Measurements from ENCODE around the gene MYH11. TPM values are rescaled to one million over a fixed set of nuclear protein-coding genes. Genes with fewer than 3 reads are reported as not detected.

MYH11 gene
- total RNA-seq, 1 donor from 2014 or later, result 0.07 TPM

GRCh38 chr16:15705064-15705565 is 151.7 kb downstream of the MYH11 start:
- Mint-ChIP-seq H3K4me1 (no peaks in the 10 kb centered on the region), H3K9me3 (no peaks in the 10 kb centered on the region), H3K36me3 (peaks cover 10% of the 10 kb centered on the region), H3K27ac (no peak overlapping the region), H3K4me3 (no peak overlapping the region), H3K27me3 (ENCODE audit: insufficient read depth, low read depth) (peaks cover 2% of the 10 kb centered on the region)
- Histone ChIP-seq H4K20me1 (ENCODE audit: low read depth) (no peaks in the 10 kb centered on the region), H2AFZ (replicated peaks) (no peak overlapping the region), H3F3A (ENCODE audit: low read depth) (no peaks in the 10 kb centered on the region), H3K36me3 (no peaks in the 10 kb centered on the region), H3K27me3 (no peaks in the 10 kb centered on the region), H3K4me1 (no peaks in the 10 kb centered on the region), H3K4me2 (no peak overlapping the region), H3K9me3 (ENCODE audit: low read depth) (no peaks in the 10 kb centered on the region), H3K27ac (no peak overlapping the region), H3K79me2 (ENCODE audit: low read depth) (no peaks in the 10 kb centered on the region), H3K4me3 (no peak overlapping the region), H3K9ac (no peak overlapping the region)
- no peak for DNase-seq (ENCODE audit: low spot score)
- no peak for TF ChIP-seq EZH2phosphoT487 (IDR thresholded peaks at IDR 0.05)
- no peak for TF ChIP-seq CTCF (IDR thresholded peaks at IDR 0.05)
- TF ChIP-seq EZH2 (IDR thresholded peaks at IDR 0.05), result no peak

- H3K4me3 Mint-ChIP-seq, result no peak overlapping the region
- H3K4me1 Mint-ChIP-seq, result no peaks in the 10 kb centered on the region
- H3F3A ChIP-seq (ENCODE audit: low read depth), result no peaks in the 10 kb centered on the region
- no peak overlapping the region for H3K27ac ChIP-seq
- H3K36me3 ChIP-seq, result no peaks in the 10 kb centered on the region
- H4K20me1 ChIP-seq (ENCODE audit: low read depth), result no peaks in the 10 kb centered on the region
- peak; percentile 82 for DNase-seq (ENCODE audit: low spot score)
- no peak overlapping the region for H3K9ac ChIP-seq
- peaks cover 2% of the 10 kb centered on the region for H3K27me3 Mint-ChIP-seq (ENCODE audit: insufficient read depth, low read depth)
- H3K4me2 ChIP-seq, result no peak overlapping the region
- no peaks in the 10 kb centered on the region for H3K4me1 ChIP-seq
- no peak overlapping the region for H2AFZ ChIP-seq (replicated peaks)
- H3K36me3 Mint-ChIP-seq, result peaks cover 14% of the 10 kb centered on the region
- H3K9me3 ChIP-seq (ENCODE audit: low read depth), result no peaks in the 10 kb centered on the region
- no peak overlapping the region for H3K4me3 ChIP-seq
- no peaks in the 10 kb centered on the region for H3K9me3 Mint-ChIP-seq
- TF ChIP-seq EZH2 (IDR thresholded peaks at IDR 0.05) (no peak), CTCF (IDR thresholded peaks at IDR 0.05) (peak; percentile 85)
- no peaks in the 10 kb centered on the region for H3K27me3 ChIP-seq
- no peak overlapping the region for H3K27ac Mint-ChIP-seq
- H3K79me2 ChIP-seq (ENCODE audit: low read depth), result no peaks in the 10 kb centered on the region
These were observed 152.3 kb downstream of the MYH11 start for GRCh38 chr16:15704545-15704987.

GRCh38 chr16:15703029-15703736 is 153.6 kb downstream of the MYH11 start:
- H2AFZ ChIP-seq (replicated peaks), result no peak overlapping the region
- DNase-seq (ENCODE audit: low spot score), result no peak
- H3K27me3 ChIP-seq, result no peaks in the 10 kb centered on the region
- TF ChIP-seq CTCF (IDR thresholded peaks at IDR 0.05) (no peak), EZH2 (IDR thresholded peaks at IDR 0.05) (no peak), EZH2phosphoT487 (IDR thresholded peaks at IDR 0.05) (no peak)
- no peak overlapping the region for H3K4me3 ChIP-seq
- Mint-ChIP-seq H3K4me3 (no peak overlapping the region), H3K36me3 (peaks cover 18% of the 10 kb centered on the region), H3K27ac (peak overlapping the region; percentile 53), H3K4me1 (no peaks in the 10 kb centered on the region), H3K27me3 (ENCODE audit: insufficient read depth, low read depth) (peaks cover 2% of the 10 kb centered on the region), H3K9me3 (no peaks in the 10 kb centered on the region)
- H3K9ac ChIP-seq, result no peak overlapping the region
- no peak overlapping the region for H3K27ac ChIP-seq
- H3K4me1 ChIP-seq, result no peaks in the 10 kb centered on the region
- no peaks in the 10 kb centered on the region for H3F3A ChIP-seq (ENCODE audit: low read depth)
- no peaks in the 10 kb centered on the region for H3K36me3 ChIP-seq
- H3K4me2 ChIP-seq, result no peak overlapping the region
- no peaks in the 10 kb centered on the region for H3K79me2 ChIP-seq (ENCODE audit: low read depth)
- H3K9me3 ChIP-seq (ENCODE audit: low read depth), result no peaks in the 10 kb centered on the region
- H4K20me1 ChIP-seq (ENCODE audit: low read depth), result no peaks in the 10 kb centered on the region

All from neural progenitor cell (in vitro differentiated cells).